ENCODE results near the gene BCAS3.

The BCAS3 gene

DNA sequence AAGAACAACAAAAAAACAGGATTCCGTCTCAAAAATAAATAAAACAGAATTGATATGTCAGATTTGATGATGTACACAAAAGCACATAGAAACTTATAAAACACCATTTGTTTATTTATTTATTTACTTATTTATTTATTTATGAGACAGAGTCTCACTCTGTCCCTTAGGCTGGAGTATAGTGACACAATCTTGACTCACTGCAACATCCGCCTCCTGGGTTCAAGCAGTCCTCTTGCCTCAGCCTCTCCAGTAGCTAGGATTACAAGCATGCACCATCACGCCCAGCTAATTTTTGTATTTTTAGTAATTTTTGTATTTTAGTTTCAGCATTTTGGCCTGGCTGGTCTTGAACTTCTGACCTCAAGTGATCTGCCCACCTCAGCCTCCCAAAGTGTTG lies 21.4 kb downstream of the BCAS3 start:
- TF ChIP-seq, protein P1, sequence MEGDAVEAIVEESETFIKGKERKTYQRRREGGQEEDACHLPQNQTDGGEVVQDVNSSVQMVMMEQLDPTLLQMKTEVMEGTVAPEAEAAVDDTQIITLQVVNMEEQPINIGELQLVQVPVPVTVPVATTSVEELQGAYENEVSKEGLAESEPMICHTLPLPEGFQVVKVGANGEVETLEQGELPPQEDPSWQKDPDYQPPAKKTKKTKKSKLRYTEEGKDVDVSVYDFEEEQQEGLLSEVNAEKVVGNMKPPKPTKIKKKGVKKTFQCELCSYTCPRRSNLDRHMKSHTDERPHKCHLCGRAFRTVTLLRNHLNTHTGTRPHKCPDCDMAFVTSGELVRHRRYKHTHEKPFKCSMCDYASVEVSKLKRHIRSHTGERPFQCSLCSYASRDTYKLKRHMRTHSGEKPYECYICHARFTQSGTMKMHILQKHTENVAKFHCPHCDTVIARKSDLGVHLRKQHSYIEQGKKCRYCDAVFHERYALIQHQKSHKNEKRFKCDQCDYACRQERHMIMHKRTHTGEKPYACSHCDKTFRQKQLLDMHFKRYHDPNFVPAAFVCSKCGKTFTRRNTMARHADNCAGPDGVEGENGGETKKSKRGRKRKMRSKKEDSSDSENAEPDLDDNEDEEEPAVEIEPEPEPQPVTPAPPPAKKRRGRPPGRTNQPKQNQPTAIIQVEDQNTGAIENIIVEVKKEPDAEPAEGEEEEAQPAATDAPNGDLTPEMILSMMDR (conservative IDR thresholded peaks at IDR 0.05), result no peak
- TF ChIP-seq ZFX (IDR thresholded peaks at IDR 0.05), result no peak
- H3K27ac ChIP-seq, result no peak overlapping the region

DNA sequence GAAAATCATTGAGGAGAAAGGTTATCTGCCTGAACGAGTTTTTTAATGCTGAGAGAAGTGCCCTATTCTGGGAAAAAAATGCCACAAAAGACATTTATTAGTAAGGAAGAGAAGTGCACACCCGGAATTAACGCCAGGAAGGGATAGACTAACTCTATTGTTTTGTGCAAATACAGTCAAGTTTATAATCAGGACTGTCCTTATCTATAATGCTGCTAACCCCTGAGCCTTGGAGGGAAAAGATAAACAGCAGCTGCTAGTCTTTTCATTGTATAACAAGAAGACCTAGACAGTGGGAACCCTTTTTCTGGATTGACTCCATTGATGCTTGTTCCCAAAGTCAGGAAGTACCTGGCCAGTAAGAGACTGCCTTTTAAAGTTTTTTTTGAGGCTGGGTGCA lies 26.5 kb downstream of the BCAS3 start:
- H3K27ac ChIP-seq, result no peak overlapping the region
- no peak for TF ChIP-seq ZFX (IDR thresholded peaks at IDR 0.05)
- TF ChIP-seq, protein P1 (conservative IDR thresholded peaks at IDR 0.05), result no peak

DNA sequence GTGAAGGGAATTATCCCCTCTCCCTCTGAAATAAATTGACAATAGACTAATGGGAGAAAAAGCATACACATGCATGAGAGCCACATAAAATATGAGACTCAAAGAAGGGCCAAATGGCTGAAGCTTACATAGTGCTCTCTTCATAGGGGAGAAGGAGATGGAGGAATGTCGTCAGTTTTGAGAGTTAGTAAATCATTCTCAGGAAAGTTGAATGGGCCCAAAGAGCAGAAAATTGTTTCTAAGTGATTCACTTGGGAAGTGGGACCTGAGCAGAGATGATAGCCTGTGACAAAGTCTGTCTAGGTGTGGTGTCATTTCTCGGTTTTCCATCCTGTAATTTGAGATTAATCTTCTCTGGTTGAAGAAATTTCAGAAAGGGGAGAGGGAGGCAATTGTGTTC lies 35.0 kb downstream of the BCAS3 start:
- H3K27ac ChIP-seq, result no peak overlapping the region
- TF ChIP-seq, protein P1 (conservative IDR thresholded peaks at IDR 0.05), result no peak
- no peak for TF ChIP-seq ZFX (IDR thresholded peaks at IDR 0.05)

DNA sequence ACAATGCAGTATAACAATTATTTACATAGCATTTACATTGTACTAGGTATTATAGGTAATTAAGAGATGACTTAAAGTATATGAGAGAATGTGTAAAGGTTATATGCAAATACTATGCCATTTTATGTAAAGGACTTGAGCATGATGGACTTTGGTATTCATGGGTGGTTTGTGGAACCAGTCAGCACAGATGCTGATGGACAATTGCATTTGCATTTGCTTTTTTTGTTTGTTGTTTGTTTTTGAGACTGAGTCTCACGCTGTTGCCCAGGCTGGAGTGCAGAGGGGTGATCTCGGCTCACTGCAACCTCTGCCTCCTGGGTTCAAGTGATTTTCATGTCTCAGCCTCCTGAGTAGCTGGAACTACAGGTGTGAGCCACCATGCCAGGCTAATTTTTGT lies 36.0 kb downstream of the BCAS3 start:
- no peak for TF ChIP-seq ZFX (IDR thresholded peaks at IDR 0.05)
- TF ChIP-seq, protein P1 (conservative IDR thresholded peaks at IDR 0.05), result no peak
- H3K27ac ChIP-seq, result no peak overlapping the region

DNA sequence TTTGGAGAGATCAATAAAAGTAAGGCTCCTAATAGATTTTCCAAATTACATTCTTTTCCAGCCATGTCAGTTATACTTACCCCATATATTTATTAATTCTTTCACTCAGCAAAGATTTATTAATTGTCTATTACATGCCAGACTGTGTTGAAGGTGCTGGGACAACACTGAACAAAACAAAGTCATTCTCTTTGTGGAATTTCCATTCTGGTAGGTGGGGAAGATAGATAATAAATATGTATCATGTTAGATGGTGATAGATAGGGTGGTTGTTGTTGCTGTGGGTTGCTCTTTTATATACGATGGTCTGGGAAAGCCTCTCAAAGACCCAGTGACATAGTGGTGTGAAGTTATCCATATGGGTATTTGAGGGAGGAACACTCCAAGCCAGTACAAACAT lies 39.1 kb downstream of the BCAS3 start:
- no peak overlapping the region for H3K27ac ChIP-seq
- TF ChIP-seq, protein P1 (conservative IDR thresholded peaks at IDR 0.05), result no peak
- no peak for TF ChIP-seq ZFX (IDR thresholded peaks at IDR 0.05)

DNA sequence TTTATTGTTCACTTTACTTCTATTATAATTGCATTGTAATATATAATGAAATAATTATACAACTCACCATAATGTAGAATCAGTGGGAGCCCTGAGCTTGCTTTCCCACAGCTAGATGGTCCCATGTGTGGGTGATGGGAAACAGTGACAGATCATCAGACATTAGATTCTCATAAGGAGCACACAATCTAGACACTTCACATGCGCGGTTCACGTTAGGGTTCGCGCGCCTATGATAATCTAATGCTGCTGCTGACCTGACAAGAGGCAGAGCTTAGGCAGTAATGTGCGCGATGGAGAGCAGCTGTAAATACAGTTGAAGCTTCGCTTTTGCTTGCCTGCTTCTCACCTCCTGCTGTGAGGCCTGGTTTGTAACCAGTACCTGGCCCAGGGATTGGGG lies 40.2 kb downstream of the BCAS3 start:
- no peak for TF ChIP-seq ZFX (IDR thresholded peaks at IDR 0.05)
- TF ChIP-seq, protein P1 (conservative IDR thresholded peaks at IDR 0.05), result no peak
- H3K27ac ChIP-seq, result no peak overlapping the region

DNA sequence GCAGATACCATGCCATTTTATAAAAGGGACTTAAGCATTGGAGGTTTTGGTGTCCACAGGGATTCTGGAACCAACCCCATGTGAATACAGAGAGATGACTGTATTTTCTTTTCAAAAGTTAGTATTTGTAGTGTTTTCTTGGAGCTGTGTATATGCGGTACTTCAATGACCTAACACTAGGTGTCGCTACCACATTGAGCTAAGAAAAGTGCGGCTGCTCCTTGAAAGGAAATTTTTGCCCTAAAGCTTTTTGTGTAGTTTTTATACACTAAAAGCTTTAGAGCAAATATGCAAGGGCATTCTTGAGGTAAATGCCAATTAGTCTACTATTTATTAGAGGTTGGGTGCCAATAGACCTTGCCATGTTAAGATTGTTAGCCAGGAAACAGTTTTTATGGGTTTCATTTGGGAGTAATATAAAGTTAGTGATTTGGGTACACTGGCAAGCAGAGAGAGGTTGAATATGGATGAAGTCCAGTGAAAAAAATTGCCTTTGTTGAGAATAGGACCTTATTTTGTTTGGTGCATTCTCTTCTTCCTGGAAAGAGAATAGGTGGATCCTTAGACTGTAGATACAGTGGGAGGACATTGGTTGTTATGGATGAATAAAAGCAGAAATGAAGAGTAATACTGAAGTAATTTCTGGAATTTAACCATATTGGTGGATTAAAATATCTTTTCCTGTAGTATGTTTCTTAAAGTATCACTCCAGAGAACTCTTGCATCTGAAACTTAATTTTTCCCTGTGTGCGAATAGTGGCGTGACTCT lies 43.3 kb downstream of the BCAS3 start:
- TF ChIP-seq ZFX (IDR thresholded peaks at IDR 0.05), result no peak
- TF ChIP-seq, protein P1 (conservative IDR thresholded peaks at IDR 0.05), result peak; percentile 94
- H3K27ac ChIP-seq, result no peak overlapping the region

Data from C4-2B (cell line).